ENCODE results near the gene TRO. TPM values are rescaled to one million over a fixed set of nuclear protein-coding genes. Genes with fewer than 3 reads are reported as not detected.

Gene TRO
- total RNA-seq, 1 experiment from 2014 or later = not detected

DNA sequence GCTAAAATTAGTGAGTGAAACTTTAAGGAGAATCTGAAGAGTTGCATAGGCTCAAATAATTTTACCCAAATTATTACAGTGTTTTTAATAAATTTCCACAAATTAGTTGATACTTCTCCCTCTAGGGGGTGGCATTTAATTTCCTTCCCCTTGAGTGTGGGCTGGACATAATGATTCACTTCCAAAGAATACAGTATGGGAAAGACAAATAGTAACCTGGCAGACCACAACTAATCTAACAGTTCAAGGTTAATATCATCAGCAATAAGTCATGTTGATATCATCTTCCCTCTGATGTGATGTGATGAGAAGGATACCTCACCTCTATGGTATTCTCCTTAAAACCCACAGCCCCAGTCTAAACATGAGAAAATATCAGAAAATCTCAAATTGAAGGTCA lies 57.8 kb downstream of the TRO start:
- no peaks in the 10 kb centered on the region for H3K79me2 ChIP-seq (ENCODE audit: low read length)

DNA sequence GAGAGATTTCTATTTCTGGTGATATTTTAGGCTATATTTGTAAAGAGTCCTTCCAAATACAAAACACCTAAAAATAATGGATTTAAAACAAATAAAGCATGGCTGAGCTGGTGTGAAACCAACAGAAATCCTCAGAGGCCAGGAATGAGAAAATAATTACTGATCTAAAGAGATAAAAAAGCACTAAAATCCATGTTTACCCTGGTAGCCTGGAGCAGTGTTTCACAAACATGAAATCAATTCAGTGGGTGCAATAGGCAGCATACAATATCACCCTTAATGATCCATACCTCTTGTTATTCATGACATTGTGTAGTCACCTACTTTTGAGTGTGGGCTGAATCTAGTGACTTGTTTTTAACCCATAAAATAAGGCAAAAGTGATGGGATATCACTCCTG lies 58.8 kb downstream of the TRO start:
- H3K36me3 ChIP-seq (ENCODE audit: insufficient read depth, low read length) = no peaks in the 10 kb centered on the region

More for the DNA sequence above, 57.8 kb downstream of the TRO start:
- Histone ChIP-seq H3K9me3 (ENCODE audit: low read length) (no peaks in the 10 kb centered on the region), H2AFZ (ENCODE audit: low read length) (no peak overlapping the region), H4K20me1 (ENCODE audit: insufficient read depth, low read depth, low read length) (no peaks in the 10 kb centered on the region), H3K9ac (ENCODE audit: low read length) (no peak overlapping the region), H3K27me3 (ENCODE audit: low read length) (no peaks in the 10 kb centered on the region), H3K4me3 (ENCODE audit: low read length) (no peak overlapping the region), H3K4me1 (ENCODE audit: low read length) (no peaks in the 10 kb centered on the region), H3K36me3 (ENCODE audit: insufficient read depth, low read length) (no peaks in the 10 kb centered on the region), H3K9me2 (replicated peaks; ENCODE audit: insufficient read depth, low read length) (no peaks in the 10 kb centered on the region), H3K4me2 (ENCODE audit: low read depth, low read length, poor library complexity, severe bottlenecking) (no peak overlapping the region), H3K27ac (ENCODE audit: low read length) (no peak overlapping the region)
- DNase-seq = no peak

DNA sequence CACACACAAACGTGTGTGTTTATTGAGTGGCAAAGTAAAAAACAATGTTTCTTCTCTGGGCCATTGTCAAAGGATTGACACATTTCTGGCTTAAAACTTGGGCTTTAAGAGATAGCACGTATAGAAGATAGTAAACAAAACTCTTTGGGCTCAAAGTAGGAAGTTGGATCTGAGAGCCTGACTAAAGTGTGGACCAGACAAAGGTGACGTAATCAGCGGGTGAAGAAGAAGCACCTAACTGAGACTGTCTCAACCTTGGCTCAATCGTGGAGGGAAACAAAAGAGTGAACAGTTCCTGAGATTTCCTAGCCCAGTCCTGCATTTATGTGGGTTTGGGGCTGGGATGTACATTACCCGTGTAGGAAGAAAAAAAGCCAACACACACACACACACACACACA lies 59.7 kb downstream of the TRO start:
- H3K9ac ChIP-seq (ENCODE audit: low read length) = no peak overlapping the region
- no peak overlapping the region for H3K27ac ChIP-seq (ENCODE audit: low read length)
- H3K4me1 ChIP-seq (ENCODE audit: low read length) = no peaks in the 10 kb centered on the region
- no peaks in the 10 kb centered on the region for H3K9me2 ChIP-seq (replicated peaks; ENCODE audit: insufficient read depth, low read length)
- H3K9me3 ChIP-seq (ENCODE audit: low read length) = no peaks in the 10 kb centered on the region
- no peak overlapping the region for H2AFZ ChIP-seq (ENCODE audit: low read length)
- H3K4me2 ChIP-seq (ENCODE audit: low read depth, low read length, poor library complexity, severe bottlenecking) = no peak overlapping the region
- no peaks in the 10 kb centered on the region for H3K79me2 ChIP-seq (ENCODE audit: low read length)
- H3K36me3 ChIP-seq (ENCODE audit: insufficient read depth, low read length) = no peaks in the 10 kb centered on the region
- H3K4me3 ChIP-seq (ENCODE audit: low read length) = no peak overlapping the region
- no peak for DNase-seq
- H3K27me3 ChIP-seq (ENCODE audit: low read length) = no peaks in the 10 kb centered on the region
- H4K20me1 ChIP-seq (ENCODE audit: insufficient read depth, low read depth, low read length) = no peaks in the 10 kb centered on the region

More for the DNA sequence above, 58.8 kb downstream of the TRO start:
- Histone ChIP-seq H2AFZ (ENCODE audit: low read length) (no peak overlapping the region), H3K9ac (ENCODE audit: low read length) (no peak overlapping the region), H3K4me3 (ENCODE audit: low read length) (no peak overlapping the region), H3K9me2 (replicated peaks; ENCODE audit: insufficient read depth, low read length) (no peaks in the 10 kb centered on the region), H4K20me1 (ENCODE audit: insufficient read depth, low read depth, low read length) (no peaks in the 10 kb centered on the region), H3K79me2 (ENCODE audit: low read length) (no peaks in the 10 kb centered on the region), H3K4me2 (ENCODE audit: low read depth, low read length, poor library complexity, severe bottlenecking) (no peak overlapping the region), H3K27ac (ENCODE audit: low read length) (no peak overlapping the region), H3K9me3 (ENCODE audit: low read length) (no peaks in the 10 kb centered on the region), H3K27me3 (ENCODE audit: low read length) (no peaks in the 10 kb centered on the region), H3K4me1 (ENCODE audit: low read length) (no peaks in the 10 kb centered on the region)
- no peak for DNase-seq

Small RNA genes within 50 kb of the gene (small RNA-seq; reads per million reads assigned to genes)
- not detected for gene RF00614

Other genes with a start within 250 kb of the TRO start
- gene ITIH6, start 122.6 kb upstream of the TRO start, total RNA-seq (2014; rRNA removed; shearing (Covaris generic); ENCODE audit: low replicate concordance) = not detected in 2 replicates
- 36.5 and 52.2 TPM in 2 replicates for gene MAGED2, start 113.1 kb upstream of the TRO start, total RNA-seq (2014; rRNA removed; shearing (Covaris generic); ENCODE audit: low replicate concordance)
- gene PFKFB1, start 73.4 kb downstream of the TRO start, total RNA-seq (2014; rRNA removed; shearing (Covaris generic); ENCODE audit: low replicate concordance) = 0.22 and 0.25 TPM in 2 replicates
- gene APEX2, start 79.5 kb downstream of the TRO start, total RNA-seq (2014; rRNA removed; shearing (Covaris generic); ENCODE audit: low replicate concordance) = 10.8 and 11.8 TPM in 2 replicates
- gene ALAS2, start 110.2 kb downstream of the TRO start, total RNA-seq (2014; rRNA removed; shearing (Covaris generic); ENCODE audit: low replicate concordance) = not detected in 2 replicates
- not detected in 2 replicates for gene PAGE2B, start 154.2 kb downstream of the TRO start, total RNA-seq (2014; rRNA removed; shearing (Covaris generic); ENCODE audit: low replicate concordance)
- gene PAGE2, start 168.2 kb downstream of the TRO start, total RNA-seq (2014; rRNA removed; shearing (Covaris generic); ENCODE audit: low replicate concordance) = not detected in 2 replicates